ENCODE measurements around the gene B4GALNT1. TPM values are rescaled to one million over a fixed set of nuclear protein-coding genes. Genes with fewer than 3 reads are reported as not detected.
"Not testable (repeated sequence)": the region's sequence is repeated elsewhere in the genome, so short reads cannot be mapped to it uniquely, and the experiment has no call there.

B4GALNT1 gene
- total RNA-seq = 0.73 and 1.1 TPM in 2 replicates
- long read RNA-seq = 0 reads

DNA sequence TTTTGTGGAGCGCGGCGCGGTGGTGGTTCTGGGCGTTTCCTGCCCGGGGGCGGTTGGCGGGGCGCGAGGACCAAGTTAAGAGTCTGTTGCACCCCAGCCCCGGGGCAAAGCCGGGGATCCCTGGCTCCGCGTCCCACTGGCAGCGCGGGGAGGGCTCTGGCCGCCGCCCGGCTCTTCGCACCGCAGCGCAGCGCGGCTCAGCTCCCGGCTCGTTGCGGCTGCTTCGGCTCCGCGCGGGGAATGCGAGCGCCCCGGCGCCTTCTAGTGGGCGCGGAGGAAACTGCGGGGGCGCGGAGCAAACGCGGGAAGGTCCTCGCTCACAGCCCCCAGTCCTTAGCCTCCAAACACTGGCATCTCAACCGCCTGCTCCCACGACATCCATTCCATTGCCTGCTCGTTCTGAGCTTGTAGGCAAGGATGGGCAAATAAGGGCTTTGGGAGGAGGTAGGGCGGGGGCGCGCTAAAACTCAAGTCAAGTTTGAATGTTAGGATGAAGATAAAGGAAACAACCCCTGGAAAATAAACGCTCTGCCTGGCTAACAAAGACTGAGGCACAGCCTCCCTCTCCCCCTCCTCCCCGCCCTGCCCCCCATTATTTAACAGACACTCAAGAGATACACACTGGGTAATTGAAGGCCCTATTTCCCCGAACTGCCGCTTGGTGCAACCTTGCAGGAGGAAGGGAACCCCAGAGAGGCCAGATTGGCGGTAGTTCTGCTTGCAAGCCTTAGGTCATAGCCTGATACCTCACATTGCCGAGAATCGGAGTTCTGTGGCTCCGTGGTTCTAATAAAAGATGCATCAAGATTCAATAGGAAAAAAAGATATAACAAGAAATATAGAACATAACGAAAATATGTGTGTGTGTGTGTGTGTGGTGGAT lies at the start of gene B4GALNT1:
Gene B4GALNT1, minus strand, starts transcription at position 244 of the 883 bp plus-strand sequence. CDS start 1,069 bp downstream, outside the sequence.
- no peaks in the 10 kb centered on the region for H3K4me1 Mint-ChIP-seq (ENCODE audit: low read depth)
- H3K27me3 Mint-ChIP-seq = peaks cover 70% of the 10 kb centered on the region
- no peaks in the 10 kb centered on the region for H3K9me3 Mint-ChIP-seq (ENCODE audit: low read depth)
- peak; percentile 65 for DNase-seq (ENCODE audit: low spot score, unreplicated experiment)
- no peaks in the 10 kb centered on the region for H3K36me3 Mint-ChIP-seq (ENCODE audit: insufficient read depth)
- H3K27ac Mint-ChIP-seq = no peak within 1 kb of the TSS
- TF ChIP-seq, protein P1, sequence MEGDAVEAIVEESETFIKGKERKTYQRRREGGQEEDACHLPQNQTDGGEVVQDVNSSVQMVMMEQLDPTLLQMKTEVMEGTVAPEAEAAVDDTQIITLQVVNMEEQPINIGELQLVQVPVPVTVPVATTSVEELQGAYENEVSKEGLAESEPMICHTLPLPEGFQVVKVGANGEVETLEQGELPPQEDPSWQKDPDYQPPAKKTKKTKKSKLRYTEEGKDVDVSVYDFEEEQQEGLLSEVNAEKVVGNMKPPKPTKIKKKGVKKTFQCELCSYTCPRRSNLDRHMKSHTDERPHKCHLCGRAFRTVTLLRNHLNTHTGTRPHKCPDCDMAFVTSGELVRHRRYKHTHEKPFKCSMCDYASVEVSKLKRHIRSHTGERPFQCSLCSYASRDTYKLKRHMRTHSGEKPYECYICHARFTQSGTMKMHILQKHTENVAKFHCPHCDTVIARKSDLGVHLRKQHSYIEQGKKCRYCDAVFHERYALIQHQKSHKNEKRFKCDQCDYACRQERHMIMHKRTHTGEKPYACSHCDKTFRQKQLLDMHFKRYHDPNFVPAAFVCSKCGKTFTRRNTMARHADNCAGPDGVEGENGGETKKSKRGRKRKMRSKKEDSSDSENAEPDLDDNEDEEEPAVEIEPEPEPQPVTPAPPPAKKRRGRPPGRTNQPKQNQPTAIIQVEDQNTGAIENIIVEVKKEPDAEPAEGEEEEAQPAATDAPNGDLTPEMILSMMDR (IDR thresholded peaks at IDR 0.05; ENCODE audit: unreplicated experiment) = peak; percentile 85
- peak within 1 kb of the TSS; percentile 40 for H3K4me3 Mint-ChIP-seq (ENCODE audit: low read depth)

DNA sequence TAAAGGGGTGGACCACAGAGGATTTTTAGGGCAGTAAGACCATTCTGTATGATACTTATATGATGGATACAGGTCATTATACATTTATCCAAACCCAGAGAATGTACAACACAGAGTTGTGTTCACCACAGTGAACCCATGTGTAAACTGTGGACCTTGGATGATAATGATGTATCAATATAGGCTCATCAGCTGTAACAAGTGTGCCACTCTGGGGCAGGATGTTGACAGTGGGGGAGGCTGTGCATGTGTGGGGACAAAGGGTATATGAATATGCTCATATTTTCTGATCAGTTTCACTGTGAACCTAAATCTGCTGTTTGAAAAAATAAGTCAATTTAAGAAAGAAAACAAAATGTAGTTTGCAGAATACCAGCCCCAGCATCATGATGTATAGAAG lies 46.7 kb upstream of the B4GALNT1 start:
- Mint-ChIP-seq H3K27me3 (peaks cover 20% of the 10 kb centered on the region), H3K4me3 (ENCODE audit: low read depth) (no peak overlapping the region), H3K36me3 (ENCODE audit: insufficient read depth) (no peaks in the 10 kb centered on the region), H3K4me1 (ENCODE audit: low read depth) (no peaks in the 10 kb centered on the region), H3K9me3 (ENCODE audit: low read depth) (peaks cover 5% of the 10 kb centered on the region), H3K27ac (no peak overlapping the region)
- DNase-seq (ENCODE audit: low spot score, unreplicated experiment) = no peak
- TF ChIP-seq, protein P1 (IDR thresholded peaks at IDR 0.05; ENCODE audit: unreplicated experiment) = no peak

DNA sequence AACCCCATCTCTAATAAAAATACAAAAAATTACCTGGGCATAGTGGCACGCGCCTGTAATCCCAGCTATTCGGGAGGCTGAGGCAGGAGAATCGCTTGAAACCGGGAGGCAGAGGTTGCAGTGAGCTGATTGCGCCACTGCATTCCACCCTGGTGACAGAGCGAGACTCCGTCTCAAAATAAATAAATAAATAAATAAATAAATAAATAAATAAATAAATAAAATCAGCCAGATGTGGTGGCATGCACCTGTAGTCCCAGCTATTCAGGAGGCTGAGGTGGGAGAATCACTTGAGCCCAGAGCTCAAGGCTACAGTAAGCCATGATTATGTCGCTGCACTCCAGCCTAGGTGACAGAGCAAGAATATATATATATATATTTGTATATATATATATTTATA lies 44.9 kb upstream of the B4GALNT1 start:
- not testable (repeated sequence) for H3K9me3 Mint-ChIP-seq (ENCODE audit: low read depth); DNase-seq (ENCODE audit: low spot score, unreplicated experiment); H3K36me3 Mint-ChIP-seq (ENCODE audit: insufficient read depth); H3K27ac Mint-ChIP-seq; H3K4me3 Mint-ChIP-seq (ENCODE audit: low read depth); H3K4me1 Mint-ChIP-seq (ENCODE audit: low read depth)
- H3K27me3 Mint-ChIP-seq = peaks cover 12% of the 10 kb centered on the region

DNA sequence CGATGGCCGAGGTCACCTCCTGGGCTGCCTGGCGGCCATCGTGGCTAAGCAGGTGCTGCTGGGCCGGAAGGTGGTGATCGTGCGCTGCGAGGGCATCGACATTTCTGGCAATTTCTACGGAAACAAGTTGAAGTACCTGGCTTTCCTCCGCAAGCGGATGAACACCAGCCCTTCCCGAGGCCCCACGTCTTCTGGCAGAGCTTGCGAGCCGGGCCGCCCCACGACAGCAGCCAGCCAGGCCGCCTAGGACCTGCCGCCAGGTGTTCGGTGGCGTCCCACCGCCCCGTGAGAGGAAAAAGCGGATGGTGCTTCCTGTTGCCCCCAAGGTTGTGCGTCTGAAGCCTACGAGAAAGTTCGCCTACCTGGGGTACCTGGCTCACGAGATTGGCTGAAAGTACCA lies 41.7 kb upstream of the B4GALNT1 start:
- H3K4me3 Mint-ChIP-seq (ENCODE audit: low read depth) = no peak overlapping the region
- no peaks in the 10 kb centered on the region for H3K9me3 Mint-ChIP-seq (ENCODE audit: low read depth)
- H3K36me3 Mint-ChIP-seq (ENCODE audit: insufficient read depth) = no peaks in the 10 kb centered on the region
- no peak for DNase-seq (ENCODE audit: low spot score, unreplicated experiment)
- H3K4me1 Mint-ChIP-seq (ENCODE audit: low read depth) = no peaks in the 10 kb centered on the region
- TF ChIP-seq, protein P1 (IDR thresholded peaks at IDR 0.05; ENCODE audit: unreplicated experiment) = no peak
- H3K27me3 Mint-ChIP-seq = peaks cover 7% of the 10 kb centered on the region
- no peak overlapping the region for H3K27ac Mint-ChIP-seq

DNA sequence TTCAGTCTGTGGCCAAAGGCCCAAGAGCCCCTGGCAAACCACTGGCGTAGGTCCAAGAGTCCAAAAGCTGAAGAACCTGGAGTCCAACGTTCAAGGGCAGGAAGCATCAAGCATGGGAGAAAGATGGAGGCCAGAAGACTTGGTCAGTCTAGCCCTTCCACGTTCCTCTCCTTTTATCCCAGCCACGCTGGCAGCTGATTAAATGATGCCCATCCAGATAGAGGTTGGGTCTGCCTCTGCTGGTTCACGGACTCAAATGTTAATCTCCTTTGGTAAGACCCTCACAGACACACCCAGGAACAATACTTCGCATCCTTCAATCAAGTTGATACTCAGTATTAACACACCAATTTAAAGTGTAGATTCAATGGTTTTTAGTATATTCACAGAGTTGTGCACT lies 39.8 kb upstream of the B4GALNT1 start:
- peaks cover 2% of the 10 kb centered on the region for H3K27me3 Mint-ChIP-seq
- no peaks in the 10 kb centered on the region for H3K4me1 Mint-ChIP-seq (ENCODE audit: low read depth)
- H3K9me3 Mint-ChIP-seq (ENCODE audit: low read depth) = no peaks in the 10 kb centered on the region
- H3K36me3 Mint-ChIP-seq (ENCODE audit: insufficient read depth) = no peaks in the 10 kb centered on the region
- H3K27ac Mint-ChIP-seq = no peak overlapping the region
- DNase-seq (ENCODE audit: low spot score, unreplicated experiment) = no peak
- TF ChIP-seq, protein P1 (IDR thresholded peaks at IDR 0.05; ENCODE audit: unreplicated experiment) = no peak
- H3K4me3 Mint-ChIP-seq (ENCODE audit: low read depth) = no peak overlapping the region

DNA sequence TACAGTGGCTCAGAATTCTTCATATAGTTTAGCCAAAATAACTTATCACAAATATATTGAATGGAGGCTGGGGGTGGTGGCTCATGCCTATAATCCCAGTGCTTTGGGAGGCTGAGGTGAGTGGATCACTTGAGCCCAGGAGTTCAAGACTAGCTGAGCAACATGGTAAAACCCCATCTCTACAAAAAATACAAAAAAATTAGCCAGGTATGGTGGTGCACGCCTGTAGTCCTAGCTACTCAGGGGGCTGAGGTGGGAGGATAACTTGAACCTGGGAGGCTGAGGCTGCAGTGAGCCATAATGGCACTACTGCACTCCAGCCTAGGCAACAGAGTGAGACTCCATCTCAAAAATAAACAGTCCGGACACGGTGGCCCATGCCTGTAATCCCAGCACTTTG lies 38.8 kb upstream of the B4GALNT1 start:
- not testable (repeated sequence) for H3K4me1 Mint-ChIP-seq (ENCODE audit: low read depth); H3K4me3 Mint-ChIP-seq (ENCODE audit: low read depth); H3K27me3 Mint-ChIP-seq; DNase-seq (ENCODE audit: low spot score, unreplicated experiment); H3K9me3 Mint-ChIP-seq (ENCODE audit: low read depth); H3K36me3 Mint-ChIP-seq (ENCODE audit: insufficient read depth); H3K27ac Mint-ChIP-seq

DNA sequence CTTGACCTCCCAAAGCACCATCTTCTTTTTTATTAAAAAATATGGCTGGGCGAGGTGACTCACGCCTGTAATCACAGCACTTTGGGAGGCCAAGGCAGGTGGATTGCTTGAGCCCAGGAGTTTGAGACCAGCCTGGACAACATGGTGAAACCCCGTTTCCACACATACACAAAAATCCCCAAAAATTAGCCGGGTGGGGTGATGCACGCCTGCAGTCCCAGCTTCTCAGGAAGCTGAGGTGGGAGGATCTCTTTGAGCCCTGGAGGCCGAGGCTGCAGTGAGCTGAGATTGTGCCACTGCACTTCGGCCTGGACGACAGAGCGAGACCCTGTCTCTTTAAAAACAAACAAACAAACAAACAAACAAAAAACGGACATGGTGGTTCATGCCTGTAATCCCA lies 36.7 kb upstream of the B4GALNT1 start:
- not testable (repeated sequence) for H3K4me1 Mint-ChIP-seq (ENCODE audit: low read depth); H3K27ac Mint-ChIP-seq; H3K27me3 Mint-ChIP-seq; H3K4me3 Mint-ChIP-seq (ENCODE audit: low read depth); H3K36me3 Mint-ChIP-seq (ENCODE audit: insufficient read depth); DNase-seq (ENCODE audit: low spot score, unreplicated experiment); H3K9me3 Mint-ChIP-seq (ENCODE audit: low read depth)
